Measurements from ENCODE around the gene GALNT9. TPM values are rescaled to one million over a fixed set of nuclear protein-coding genes. Genes with fewer than 3 reads are reported as not detected.
A peak's percentile ranks its signal among the peaks of the same experiment; 100 is the strongest.

Gene GALNT9
- total and polyA plus RNA-seq, 5 donors from 2014 or later: 0.37 to 0.69 (median 0.64) TPM; not detected in 2

DNA sequence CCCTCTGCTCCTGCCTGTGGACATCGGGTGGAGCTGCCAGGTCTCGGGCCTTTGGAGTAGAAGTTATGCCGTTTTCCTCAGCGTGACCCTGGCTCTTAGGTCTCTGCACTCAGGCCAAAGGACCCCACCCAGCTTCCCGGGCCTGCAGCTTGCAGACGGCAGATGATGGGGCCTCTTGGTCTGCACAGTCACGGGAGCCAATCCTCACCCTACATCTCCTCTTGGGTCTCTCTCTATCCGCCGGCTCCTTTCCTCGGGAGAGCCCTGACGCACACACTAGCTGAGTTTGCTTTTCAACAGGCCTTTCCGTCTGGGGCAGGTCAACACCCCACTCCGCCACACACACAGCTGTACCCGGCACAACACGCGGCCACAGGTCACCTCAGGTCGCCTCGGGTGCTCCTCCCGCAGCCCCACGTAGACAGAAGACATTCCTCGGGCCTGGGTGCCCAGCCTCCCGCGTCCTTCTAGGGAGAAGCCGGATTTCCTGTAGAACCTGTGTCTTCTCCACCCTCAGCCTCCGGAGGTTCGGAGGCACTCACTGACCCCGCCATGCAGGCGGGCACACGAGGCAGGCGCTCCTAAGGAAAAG, 9.9 kb downstream of the GALNT9 start:
- H3K27ac ChIP-seq (ENCODE audit: insufficient read depth, low read length, poor library complexity, severe bottlenecking): no peak overlapping the region
- H3K36me3 ChIP-seq (ENCODE audit: control insufficient read depth, insufficient read depth, low read length): no peaks in the 10 kb centered on the region
- H3K9me3 ChIP-seq (ENCODE audit: control insufficient read depth in 2 of 2, low read length in 2 of 2): no peaks in the 10 kb centered on the region
- H3K4me3 ChIP-seq (ENCODE audit: low read depth, low read length): no peak overlapping the region
- no peak for ATAC-seq (ENCODE audit: low read depth in 2 of 2)
- no peaks in the 10 kb centered on the region for H3K36me3 Mint-ChIP-seq
- H3K27ac Mint-ChIP-seq: no peak overlapping the region
- peaks cover 4% of the 10 kb centered on the region for H3K27me3 Mint-ChIP-seq
- H3K4me1 ChIP-seq (ENCODE audit: control insufficient read depth, insufficient read depth, low read length, poor library complexity, severe bottlenecking): no peaks in the 10 kb centered on the region
- peaks cover 0 to 7% (median 0%) of the 10 kb centered on the region in 4 donors for H3K4me1 Mint-ChIP-seq
- no peak overlapping the region for H3K4me3 Mint-ChIP-seq
- no peak for DNase-seq
- H3K9me3 Mint-ChIP-seq: peaks cover 0 to 4% (median 0%) of the 10 kb centered on the region in 7 donors
- no peaks in the 10 kb centered on the region for H3K27me3 ChIP-seq (ENCODE audit: control insufficient read depth, insufficient read depth, low read length)

- no peak overlapping the region for H3K4me3 ChIP-seq (ENCODE audit: low read depth, low read length)
- H3K9me3 ChIP-seq (ENCODE audit: control insufficient read depth in 2 of 2, low read length in 2 of 2): no peaks in the 10 kb centered on the region
- peaks cover 0 to 4% (median 0%) of the 10 kb centered on the region in 7 donors for H3K9me3 Mint-ChIP-seq
- peaks cover 0 to 7% (median 0%) of the 10 kb centered on the region in 4 donors for H3K4me1 Mint-ChIP-seq
- H3K4me1 ChIP-seq (ENCODE audit: control insufficient read depth, insufficient read depth, low read length, poor library complexity, severe bottlenecking): no peaks in the 10 kb centered on the region
- no peaks in the 10 kb centered on the region for H3K27me3 ChIP-seq (ENCODE audit: control insufficient read depth, insufficient read depth, low read length)
- peak overlapping the region in 1 of 3 donors; percentile 76 for H3K27ac Mint-ChIP-seq
- H3K27ac ChIP-seq (ENCODE audit: insufficient read depth, low read length, poor library complexity, severe bottlenecking): no peak overlapping the region
- no peaks in the 10 kb centered on the region for H3K36me3 Mint-ChIP-seq
- H3K27me3 Mint-ChIP-seq: peaks cover 4% of the 10 kb centered on the region
- no peak for ATAC-seq (ENCODE audit: low read depth in 2 of 2)
- no peak for DNase-seq
- H3K4me3 Mint-ChIP-seq: no peak overlapping the region
- no peaks in the 10 kb centered on the region for H3K36me3 ChIP-seq (ENCODE audit: control insufficient read depth, insufficient read depth, low read length)
Observed at GRCh38 chr12:132318618-132319033, 10.8 kb downstream of the GALNT9 start.

- Mint-ChIP-seq H3K27me3 (peaks cover under 1% of the 10 kb centered on the region), H3K27ac (no peak overlapping the region), H3K36me3 (no peaks in the 10 kb centered on the region), H3K4me3 (no peak overlapping the region), H3K9me3 (peaks cover 0 to 3% (median 0%) of the 10 kb centered on the region in 7 donors), H3K4me1 (peaks cover 0 to 3% (median 0%) of the 10 kb centered on the region in 4 donors)
- Histone ChIP-seq H3K4me1 (ENCODE audit: control insufficient read depth, insufficient read depth, low read length, poor library complexity, severe bottlenecking) (no peaks in the 10 kb centered on the region), H3K36me3 (ENCODE audit: control insufficient read depth, insufficient read depth, low read length) (no peaks in the 10 kb centered on the region), H3K27me3 (ENCODE audit: control insufficient read depth, insufficient read depth, low read length) (no peaks in the 10 kb centered on the region), H3K27ac (ENCODE audit: insufficient read depth, low read length, poor library complexity, severe bottlenecking) (no peak overlapping the region), H3K9me3 (ENCODE audit: control insufficient read depth in 2 of 2, low read length in 2 of 2) (no peaks in the 10 kb centered on the region), H3K4me3 (ENCODE audit: low read depth, low read length) (no peak overlapping the region)
- DNase-seq: no peak
- ATAC-seq (ENCODE audit: low read depth in 2 of 2): no peak
Observed at GRCh38 chr12:132318135-132318534, 11.3 kb downstream of the GALNT9 start.

DNA sequence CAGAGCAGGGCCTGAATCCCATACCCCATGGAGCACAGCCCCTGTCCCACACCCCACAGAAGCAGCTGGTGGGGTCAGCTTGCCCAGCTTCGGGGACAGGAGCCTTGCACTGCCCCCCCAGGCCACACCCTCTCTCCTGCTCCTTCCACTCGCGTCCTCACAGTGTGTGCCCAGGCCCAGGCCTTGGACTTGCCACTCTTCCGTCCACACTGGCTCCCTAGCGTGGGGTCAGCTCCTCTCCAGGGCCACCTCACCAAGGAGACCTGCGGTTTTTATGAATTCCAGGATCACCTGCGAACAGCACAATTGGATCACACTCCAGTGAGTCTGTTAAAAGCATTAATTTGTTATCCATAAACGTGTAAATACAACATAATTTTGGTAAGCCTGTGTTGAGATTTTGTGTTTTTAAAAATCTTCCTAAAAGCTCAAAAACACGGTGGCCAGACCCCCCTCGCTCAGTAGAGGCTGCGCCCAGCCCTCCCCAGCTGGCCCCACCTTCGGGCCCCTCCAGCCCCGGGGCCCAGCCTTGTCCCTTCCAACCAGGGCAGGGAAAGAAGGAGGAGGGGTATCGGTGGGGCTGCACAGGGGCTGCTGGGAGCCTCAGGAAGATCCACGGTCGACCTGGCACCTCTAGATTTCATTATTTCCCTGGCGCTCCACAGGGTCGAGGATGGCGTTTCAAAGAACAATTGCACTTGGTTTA, 12.0 kb downstream of the GALNT9 start:
- no peaks in the 10 kb centered on the region for H3K27me3 Mint-ChIP-seq

DNA sequence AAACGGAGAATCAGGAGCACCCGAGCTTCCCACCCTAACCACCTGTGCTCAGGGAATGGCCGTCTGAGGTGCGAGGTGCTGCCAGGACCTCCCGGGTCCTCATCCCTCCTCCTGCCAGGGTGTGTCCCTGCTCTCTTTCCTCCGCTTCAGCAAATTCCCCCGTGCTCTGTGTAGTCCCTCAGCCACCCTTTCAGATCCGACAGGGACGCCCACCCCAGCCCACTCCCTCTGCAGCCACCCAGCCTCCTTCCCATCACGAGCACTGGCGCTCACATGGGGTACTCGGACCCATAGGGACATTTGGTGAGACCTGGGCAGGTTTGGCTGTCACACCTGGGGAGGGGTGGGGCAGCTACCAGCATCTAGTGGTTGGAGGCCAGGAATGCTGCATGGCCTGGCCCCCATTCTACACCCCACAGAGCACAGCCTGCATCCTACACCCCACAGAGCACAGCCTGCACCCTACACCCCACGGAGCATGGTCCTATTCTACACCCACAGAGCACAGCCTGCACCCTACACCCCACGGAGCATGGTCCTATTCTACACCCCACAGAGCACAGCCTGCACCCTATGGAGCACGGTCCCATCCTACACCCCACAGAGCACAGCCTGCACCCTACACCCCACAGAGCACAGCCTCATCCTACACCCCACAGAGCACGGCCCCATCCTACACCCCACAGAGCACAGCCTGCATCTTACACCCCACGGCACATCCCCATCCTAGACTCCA, 12.7 kb downstream of the GALNT9 start:
- no peak for DNase-seq
- H3K36me3 Mint-ChIP-seq: no peaks in the 10 kb centered on the region
- no peak for ATAC-seq (ENCODE audit: low read depth in 2 of 2)
- no peaks in the 10 kb centered on the region for H3K4me1 ChIP-seq (ENCODE audit: control insufficient read depth, insufficient read depth, low read length, poor library complexity, severe bottlenecking)
- no peaks in the 10 kb centered on the region for H3K4me1 Mint-ChIP-seq
- H3K27ac ChIP-seq (ENCODE audit: insufficient read depth, low read length, poor library complexity, severe bottlenecking): no peak overlapping the region
- H3K9me3 Mint-ChIP-seq: peaks cover 2 to 9% (median 3%) of the 10 kb centered on the region in 7 donors
- H3K27me3 Mint-ChIP-seq: no peaks in the 10 kb centered on the region
- no peaks in the 10 kb centered on the region for H3K27me3 ChIP-seq (ENCODE audit: control insufficient read depth, insufficient read depth, low read length)
- H3K36me3 ChIP-seq (ENCODE audit: control insufficient read depth, insufficient read depth, low read length): no peaks in the 10 kb centered on the region
- H3K27ac Mint-ChIP-seq: no peak overlapping the region
- H3K4me3 ChIP-seq (ENCODE audit: low read depth, low read length): no peak overlapping the region
- H3K9me3 ChIP-seq (ENCODE audit: control insufficient read depth in 2 of 2, low read length in 2 of 2): peaks cover 2 to 3% of the 10 kb centered on the region in 2 experiments
- no peak overlapping the region for H3K4me3 Mint-ChIP-seq

More for the DNA sequence above, 12.0 kb downstream of the GALNT9 start:
- Histone ChIP-seq H3K4me1 (ENCODE audit: control insufficient read depth, insufficient read depth, low read length, poor library complexity, severe bottlenecking) (no peaks in the 10 kb centered on the region), H3K4me3 (ENCODE audit: low read depth, low read length) (no peak overlapping the region), H3K9me3 (ENCODE audit: control insufficient read depth in 2 of 2, low read length in 2 of 2) (no peaks in the 10 kb centered on the region), H3K27me3 (ENCODE audit: control insufficient read depth, insufficient read depth, low read length) (no peaks in the 10 kb centered on the region), H3K27ac (ENCODE audit: insufficient read depth, low read length, poor library complexity, severe bottlenecking) (no peak overlapping the region), H3K36me3 (ENCODE audit: control insufficient read depth, insufficient read depth, low read length) (no peaks in the 10 kb centered on the region)
- Mint-ChIP-seq H3K36me3 (no peaks in the 10 kb centered on the region), H3K4me3 (no peak overlapping the region), H3K9me3 (peaks cover 0 to 5% (median 0%) of the 10 kb centered on the region in 7 donors), H3K4me1 (no peaks in the 10 kb centered on the region), H3K27ac (no peak overlapping the region)
- ATAC-seq (ENCODE audit: low read depth in 2 of 2): no peak
- no peak for DNase-seq

- Histone ChIP-seq H3K4me1 (ENCODE audit: control insufficient read depth, insufficient read depth, low read length, poor library complexity, severe bottlenecking) (no peaks in the 10 kb centered on the region), H3K9me3 (ENCODE audit: control insufficient read depth in 2 of 2, low read length in 2 of 2) (peaks cover 3 to 10% of the 10 kb centered on the region in 2 experiments), H3K4me3 (ENCODE audit: low read depth, low read length) (no peak overlapping the region), H3K27me3 (ENCODE audit: control insufficient read depth, insufficient read depth, low read length) (no peaks in the 10 kb centered on the region), H3K27ac (ENCODE audit: insufficient read depth, low read length, poor library complexity, severe bottlenecking) (no peak overlapping the region), H3K36me3 (ENCODE audit: control insufficient read depth, insufficient read depth, low read length) (no peaks in the 10 kb centered on the region)
- ATAC-seq (ENCODE audit: low read depth in 2 of 2) (no peak), DNase-seq (no peak)
- no peaks in the 10 kb centered on the region for H3K36me3 Mint-ChIP-seq
- H3K27ac Mint-ChIP-seq: no peak overlapping the region
- H3K27me3 Mint-ChIP-seq: no peaks in the 10 kb centered on the region
- H3K9me3 Mint-ChIP-seq: peaks cover 2 to 16% (median 5%) of the 10 kb centered on the region in 7 donors
- no peak overlapping the region for H3K4me3 Mint-ChIP-seq
- H3K4me1 Mint-ChIP-seq: no peaks in the 10 kb centered on the region
Observed at GRCh38 chr12:132315951-132316350, 13.4 kb downstream of the GALNT9 start.

- no peak overlapping the region for H3K27ac ChIP-seq (ENCODE audit: insufficient read depth, low read length, poor library complexity, severe bottlenecking)
- ATAC-seq (ENCODE audit: low read depth in 2 of 2) (no peak), DNase-seq (no peak)
- no peaks in the 10 kb centered on the region for H3K4me1 Mint-ChIP-seq
- no peak overlapping the region for H3K4me3 Mint-ChIP-seq
- peaks cover 2 to 18% (median 6%) of the 10 kb centered on the region in 7 donors for H3K9me3 Mint-ChIP-seq
- no peaks in the 10 kb centered on the region for H3K27me3 ChIP-seq (ENCODE audit: control insufficient read depth, insufficient read depth, low read length)
- no peak overlapping the region for H3K4me3 ChIP-seq (ENCODE audit: low read depth, low read length)
- peaks cover 3 to 11% of the 10 kb centered on the region in 2 experiments for H3K9me3 ChIP-seq (ENCODE audit: control insufficient read depth in 2 of 2, low read length in 2 of 2)
- H3K27me3 Mint-ChIP-seq: no peaks in the 10 kb centered on the region
- H3K36me3 Mint-ChIP-seq: no peaks in the 10 kb centered on the region
- H3K36me3 ChIP-seq (ENCODE audit: control insufficient read depth, insufficient read depth, low read length): no peaks in the 10 kb centered on the region
- no peaks in the 10 kb centered on the region for H3K4me1 ChIP-seq (ENCODE audit: control insufficient read depth, insufficient read depth, low read length, poor library complexity, severe bottlenecking)
- no peak overlapping the region for H3K27ac Mint-ChIP-seq
Observed at GRCh38 chr12:132315507-132315906, 13.9 kb downstream of the GALNT9 start.
